GM12872 (cell line): ENCODE results near the gene CYGB.

Experiments used
- CTCF ChIP-seq: IDR thresholded peaks from 3 replicates; pipeline ENCODE4 v1.5.1; 2011; ENCODE audit warnings: low read depth, mild to moderate bottlenecking, low read length, moderate library complexity; ENCODE audit not compliant: insufficient read depth

The CYGB gene

DNA sequence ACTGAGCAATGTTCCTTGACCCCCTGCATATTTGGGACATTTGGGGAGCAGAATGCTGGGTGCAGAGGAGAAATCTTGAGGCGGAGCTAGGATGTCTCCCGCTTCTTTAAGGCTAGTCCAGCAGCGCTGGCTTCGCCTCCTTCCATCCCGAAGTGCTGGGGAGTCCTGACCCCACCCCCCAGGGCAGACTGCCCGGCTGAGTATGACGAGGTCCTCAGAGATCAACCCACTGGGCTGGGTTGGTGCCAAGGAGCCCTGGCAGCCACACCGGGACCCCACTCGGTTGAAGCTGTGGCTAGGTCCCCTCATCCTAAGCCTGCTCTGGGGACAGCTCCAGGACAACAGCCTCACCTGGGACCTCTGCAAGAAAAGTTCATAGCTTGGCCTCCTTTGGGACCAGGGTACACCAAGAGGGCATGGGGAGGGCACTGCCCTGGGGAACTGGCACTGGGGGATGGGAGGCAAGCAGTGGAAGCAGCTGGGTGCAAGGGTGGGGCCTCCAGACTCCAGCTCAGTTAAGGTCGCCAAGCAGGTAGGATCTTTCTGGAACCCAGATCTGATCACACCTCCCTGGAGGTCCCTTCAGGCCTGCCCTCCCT, 47.3 kb downstream of the CYGB start:
- TF ChIP-seq CTCF = no peak

DNA sequence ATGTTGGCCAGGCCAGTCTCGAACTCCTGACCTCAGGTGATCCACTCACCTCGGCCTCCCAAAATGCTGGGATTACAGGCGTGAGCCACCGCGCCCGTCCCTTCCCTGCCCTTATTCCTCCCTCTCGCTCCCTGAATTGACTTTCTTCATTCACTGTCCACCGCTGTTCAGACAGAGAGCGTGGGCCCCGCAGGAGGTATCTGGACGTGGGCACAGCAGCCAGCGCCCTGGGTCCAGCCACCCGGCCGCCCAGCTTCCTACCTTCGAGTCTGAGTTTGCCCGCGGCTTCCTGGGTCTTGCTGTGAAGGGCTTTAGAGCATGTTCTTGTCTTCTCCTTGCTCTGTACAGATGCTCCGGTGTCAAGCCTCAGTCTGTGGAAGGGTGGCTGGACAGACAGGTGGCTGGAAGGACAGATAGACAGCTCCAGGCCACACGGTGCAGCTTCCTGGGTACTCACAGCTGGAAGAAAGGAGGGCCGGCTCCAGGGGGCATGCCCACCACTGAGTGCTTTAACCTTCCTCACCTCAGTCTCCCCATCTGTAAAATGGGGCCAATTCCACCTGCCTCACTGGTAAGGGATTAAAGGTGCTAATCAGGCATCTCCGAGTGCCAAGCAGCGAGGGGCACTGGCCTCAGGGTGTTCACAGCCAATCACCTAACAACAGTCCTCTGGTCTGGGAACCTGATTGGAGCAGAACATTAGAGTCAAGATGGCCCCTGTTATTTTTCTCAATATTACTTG, 49.9 kb downstream of the CYGB start:
- no peak for TF ChIP-seq CTCF

DNA sequence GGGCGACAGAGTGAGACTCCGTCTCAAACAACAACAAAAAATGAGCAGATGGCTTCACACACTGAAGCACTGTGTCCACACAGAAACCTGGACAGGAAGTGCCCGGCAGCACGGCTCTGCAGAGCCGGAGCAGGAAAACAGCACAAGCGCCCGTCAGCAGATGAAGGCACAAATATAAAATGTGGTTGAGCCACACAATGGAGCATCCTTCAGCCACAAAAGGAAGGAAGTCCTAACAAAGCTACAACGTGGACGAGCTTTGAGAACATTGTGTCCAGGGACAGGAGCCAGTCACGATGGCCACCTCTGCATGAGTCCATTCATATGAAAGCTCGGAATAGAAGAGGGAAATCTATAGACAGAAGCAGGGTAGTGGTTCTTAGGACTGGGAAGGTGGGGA, 51.9 kb downstream of the CYGB start:
- TF ChIP-seq CTCF = no peak

- TF ChIP-seq CTCF = no peak
Measured at GRCh38 chr17:76484228-76484725, 53.2 kb downstream of the CYGB start.

DNA sequence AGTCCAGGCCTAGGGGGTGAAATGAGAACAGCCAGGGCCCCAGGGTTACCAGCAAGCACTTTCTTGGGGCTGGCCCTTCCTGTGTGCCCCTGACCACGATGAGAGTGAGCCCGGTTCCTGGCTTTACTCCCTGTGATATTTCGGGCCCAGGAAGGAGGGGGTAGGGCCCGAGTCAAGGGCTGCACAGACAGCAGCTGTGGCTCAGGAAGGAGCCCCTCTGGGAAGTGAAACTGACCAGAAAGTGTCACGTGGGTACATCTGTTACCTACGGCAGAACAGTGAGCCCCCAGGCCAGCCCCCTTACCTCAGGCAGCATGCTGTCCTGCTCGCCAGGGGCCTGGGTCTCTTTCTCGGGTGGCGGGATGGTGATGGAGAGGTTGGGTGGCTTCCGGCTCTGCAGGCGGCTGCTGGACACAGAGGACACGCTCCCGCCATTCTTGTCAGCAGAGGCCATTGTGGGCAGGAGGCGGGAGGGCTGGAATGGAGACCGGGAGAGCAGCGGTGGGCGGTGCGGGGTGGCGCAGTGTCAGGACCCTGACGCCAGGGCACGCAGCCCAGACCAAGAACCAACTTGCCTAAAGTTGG, 56.3 kb downstream of the CYGB start:
- no peak for TF ChIP-seq CTCF

GRCh38 chr17:76480632-76481031, 56.9 kb downstream of the CYGB start:
- no peak for TF ChIP-seq CTCF

DNA sequence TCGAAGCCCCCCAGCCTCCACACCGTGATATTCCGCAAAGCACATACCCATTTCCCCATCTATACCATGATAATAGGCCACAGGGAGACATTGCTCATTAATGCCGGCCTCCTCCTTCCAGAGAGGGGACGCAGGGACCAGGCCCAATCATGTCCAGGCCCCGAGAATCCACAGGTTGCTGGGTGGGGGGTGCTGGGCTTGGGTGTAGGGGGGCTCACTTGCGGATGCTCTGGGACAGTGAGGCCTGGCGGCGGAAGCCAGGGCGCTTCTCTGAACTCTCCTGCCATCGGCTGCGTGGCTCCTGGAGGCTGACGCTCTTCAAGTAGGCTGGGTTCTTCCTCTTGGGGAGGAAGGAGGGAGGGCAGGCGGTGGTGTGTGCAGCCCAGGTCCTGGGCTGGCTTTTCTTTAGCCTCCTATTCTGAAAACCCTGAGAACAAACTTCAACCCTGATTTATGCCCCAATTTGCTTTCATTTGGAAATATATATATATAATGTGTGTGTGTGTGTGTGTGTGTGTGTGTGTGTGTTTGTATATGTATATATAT, 57.9 kb downstream of the CYGB start:
- TF ChIP-seq CTCF = no peak
